T-helper 22 cell (primary cell): ENCODE measurements around the gene DEFB118.
"Not testable (repeated sequence)": the region's sequence is repeated elsewhere in the genome, so short reads cannot be mapped to it uniquely, and the experiment has no call there.

ENCODE experiments used
- DNase-seq: peaks from one replicate; pipeline ENCODE4 v3.0.0-alpha.2; 2020; ENCODE audit warnings: low read depth

DEFB118 gene, protein sequence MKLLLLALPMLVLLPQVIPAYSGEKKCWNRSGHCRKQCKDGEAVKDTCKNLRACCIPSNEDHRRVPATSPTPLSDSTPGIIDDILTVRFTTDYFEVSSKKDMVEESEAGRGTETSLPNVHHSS

DNA sequence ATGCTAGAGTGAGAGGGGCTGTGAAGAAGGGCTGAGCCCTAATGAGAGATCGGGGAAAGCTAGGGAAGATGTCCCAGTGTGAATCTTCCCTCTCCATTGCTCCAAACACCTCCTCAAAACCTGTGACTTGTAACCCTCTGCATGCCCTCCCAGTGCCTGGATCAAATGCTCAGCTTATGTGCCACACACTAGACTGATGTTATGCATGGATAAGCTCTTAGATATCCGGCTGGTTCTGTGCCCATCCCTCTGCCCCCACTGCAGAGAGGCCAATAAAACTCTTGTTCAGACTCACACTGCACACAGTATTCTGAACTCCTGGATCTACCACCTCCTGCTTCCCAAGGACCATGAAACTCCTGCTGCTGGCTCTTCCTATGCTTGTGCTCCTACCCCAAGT lies at the start of gene DEFB118:
Gene DEFB118 (plus strand): TSS at position 301 of the 400 bp plus-strand sequence. CDS start 50 bp downstream, at position 351.
- no peak for DNase-seq

DNA sequence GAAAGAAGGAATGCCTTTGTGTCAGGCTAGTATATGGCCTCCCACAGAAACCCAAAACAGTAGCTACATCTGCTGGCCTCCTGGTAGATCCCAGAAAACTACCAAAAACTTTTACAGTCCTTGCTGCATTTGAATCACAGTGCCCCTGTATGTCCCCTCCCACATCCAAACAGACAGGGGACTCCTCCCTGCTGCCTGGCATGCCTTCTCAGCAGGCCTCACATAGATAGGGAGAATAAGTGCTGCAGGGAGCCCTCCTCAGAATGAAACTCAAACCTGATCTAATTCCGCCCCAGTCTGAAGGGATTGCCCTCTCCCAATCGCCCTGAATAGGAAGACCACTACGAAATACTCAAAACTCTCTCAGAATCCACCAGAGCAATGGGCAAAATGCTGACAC lies 45.9 kb upstream of the DEFB118 start:
- DNase-seq: no peak

DNA sequence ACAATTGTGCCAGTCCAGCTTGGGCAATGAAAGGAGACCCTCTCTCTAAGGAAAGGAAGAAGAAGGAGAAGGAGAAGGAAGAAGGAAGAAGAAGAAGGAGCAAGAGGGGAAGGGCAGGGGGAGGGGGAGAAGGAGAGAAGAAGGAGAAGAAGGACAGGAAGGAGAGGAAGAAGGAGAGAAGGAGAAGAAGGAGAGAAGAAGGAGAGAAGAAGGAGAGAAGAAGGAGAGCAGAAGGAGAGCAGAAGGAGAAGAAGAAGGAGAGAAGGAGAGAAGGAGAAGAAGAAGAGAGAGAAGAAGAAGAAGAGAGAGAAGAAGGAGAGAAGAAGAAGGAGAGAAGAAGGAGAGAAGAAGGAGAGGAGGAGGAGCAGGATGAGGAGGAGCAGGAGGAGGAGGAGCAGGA lies 37.5 kb upstream of the DEFB118 start:
- DNase-seq: no peak

DNA sequence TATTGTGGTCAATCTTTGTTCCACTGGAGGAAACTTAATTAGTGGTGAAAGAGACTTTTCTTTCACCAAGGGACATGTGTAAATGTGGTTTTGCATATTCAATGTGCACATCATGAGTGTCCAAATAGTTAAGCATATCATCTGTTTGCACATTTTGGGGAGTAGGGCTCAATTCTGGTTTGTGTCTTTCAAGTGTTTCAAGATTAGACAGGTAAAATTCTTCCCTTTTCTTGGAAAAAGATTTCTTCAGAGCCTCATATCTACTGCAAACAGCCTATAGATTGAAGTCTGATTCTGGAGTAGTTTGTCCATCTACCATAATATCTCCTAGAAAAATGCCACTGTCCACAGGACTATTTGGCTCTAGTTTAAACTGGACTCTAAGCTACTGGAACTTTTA lies 26.9 kb upstream of the DEFB118 start:
- DNase-seq: no peak

DNA sequence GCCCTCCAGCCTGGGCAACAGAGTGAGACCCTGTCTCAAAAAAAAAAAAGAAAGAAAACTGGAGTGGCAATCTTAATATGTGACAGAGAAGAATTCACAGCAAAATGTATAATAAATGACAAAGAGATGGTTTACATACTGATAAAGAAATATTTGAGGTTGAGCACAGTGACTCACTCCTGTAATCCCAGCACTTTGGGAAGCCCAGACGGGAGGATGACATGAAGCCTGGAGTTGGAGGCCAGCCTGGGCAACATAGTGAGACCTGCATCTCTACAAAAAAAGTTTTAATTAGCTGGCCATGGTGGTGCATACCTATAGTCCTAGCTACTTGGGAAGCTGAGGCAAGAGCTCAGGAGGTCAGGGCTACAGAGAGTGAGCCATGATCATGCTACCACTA lies 12.4 kb upstream of the DEFB118 start:
- DNase-seq: no peak

DNA sequence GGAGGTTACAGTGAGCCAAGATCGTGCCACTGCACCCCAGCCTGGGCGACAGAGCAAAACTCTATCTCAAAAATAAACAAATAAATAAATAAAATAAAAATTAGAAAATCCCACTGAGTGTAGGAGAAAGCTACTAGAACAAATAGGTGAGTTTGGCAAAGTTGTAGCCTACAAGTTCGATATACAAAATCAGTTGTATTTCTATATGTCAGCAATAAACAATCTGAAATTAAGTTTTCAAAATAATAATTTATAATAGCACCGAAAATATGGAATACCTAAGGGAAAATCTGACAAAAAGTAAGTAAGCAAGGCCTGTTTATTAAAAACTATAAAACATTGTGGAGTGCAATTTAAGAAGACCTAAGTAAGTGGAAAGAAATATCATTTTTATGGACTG lies 5.1 kb upstream of the DEFB118 start:
- DNase-seq: no peak

DNA sequence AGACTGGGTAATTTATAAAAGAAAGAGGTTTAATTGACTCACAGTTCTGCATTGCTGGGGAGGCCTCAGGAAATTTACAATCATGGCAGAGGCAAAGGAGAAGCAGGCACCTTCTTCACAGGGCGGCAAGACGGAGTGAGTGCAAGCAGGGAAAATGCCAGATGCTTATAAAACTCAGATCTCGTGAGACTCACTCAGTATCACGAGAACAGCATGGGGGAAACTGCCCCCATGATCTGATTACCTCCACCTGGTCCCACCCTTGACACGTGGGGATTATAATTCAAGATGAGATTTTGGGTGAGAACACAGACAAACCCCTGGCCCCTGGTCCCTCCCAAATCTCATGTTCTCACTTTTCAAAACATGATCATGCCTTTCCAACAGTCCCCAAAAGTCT lies 4.1 kb upstream of the DEFB118 start:
- DNase-seq: not testable (repeated sequence)

DNA sequence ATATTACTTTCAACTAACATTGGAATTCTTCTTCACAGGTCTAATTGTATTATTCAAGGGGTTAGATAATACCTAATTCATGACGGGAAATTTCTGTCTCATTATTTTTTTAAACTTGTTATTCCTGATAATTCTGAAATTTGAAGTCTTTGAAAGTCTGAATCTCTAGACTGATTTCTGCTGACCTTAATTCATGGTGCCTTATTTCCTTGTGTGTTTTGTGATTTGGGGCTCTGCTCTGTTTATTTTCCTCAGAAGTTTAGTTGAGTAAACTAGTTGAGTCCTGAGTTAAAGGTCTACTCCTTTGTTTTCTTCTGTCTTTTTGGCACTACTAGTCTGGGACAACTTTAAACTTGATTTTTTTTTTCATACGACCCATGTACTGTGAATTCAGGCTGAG lies 5.9 kb downstream of the DEFB118 start:
- no peak for DNase-seq

DNA sequence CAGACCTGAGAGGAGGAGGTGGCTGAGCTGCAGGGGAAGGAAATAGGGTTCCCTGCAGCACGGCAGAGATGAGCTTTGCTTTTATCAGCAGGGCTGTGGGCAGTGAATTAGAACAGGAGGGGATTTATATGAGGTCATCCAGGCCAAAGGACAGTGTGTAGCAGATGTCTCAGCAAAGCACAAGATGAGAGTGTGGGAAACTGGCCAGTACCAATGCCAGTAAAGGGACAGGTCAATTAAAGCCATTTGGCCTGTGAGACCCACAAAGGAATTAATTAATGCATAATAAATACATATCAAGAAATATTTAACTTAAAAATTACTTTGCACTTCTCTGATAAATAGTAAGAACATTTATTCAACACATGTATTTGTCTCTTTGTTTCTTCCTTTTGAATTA lies 22.1 kb downstream of the DEFB118 start, which contains the start of gene DEFB119:
Gene DEFB119 (minus strand): TSS at position 101 of the 400 bp plus-strand sequence. CDS start 107 bp downstream, outside the sequence.
- DNase-seq: no peak

DNA sequence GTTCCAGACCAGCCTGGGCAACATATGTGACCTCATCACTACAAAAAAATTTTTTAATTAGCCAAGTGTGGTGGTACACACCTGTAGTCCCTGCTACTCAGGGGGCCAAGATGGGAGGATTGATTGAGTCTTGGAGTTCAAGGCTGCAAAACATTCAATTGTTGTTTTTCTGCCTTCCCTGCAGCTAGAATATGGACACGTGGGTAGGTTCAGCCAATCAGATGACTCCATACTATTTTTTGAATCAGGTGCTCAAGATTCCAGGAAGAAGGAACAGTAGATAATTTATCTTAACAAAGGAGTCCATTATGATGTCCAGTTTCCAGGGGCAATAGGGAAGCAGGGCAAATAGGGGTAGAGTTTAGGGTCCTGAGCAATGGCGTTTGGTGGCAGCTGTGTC lies 24.4 kb downstream of the DEFB118 start:
- no peak for DNase-seq

DNA sequence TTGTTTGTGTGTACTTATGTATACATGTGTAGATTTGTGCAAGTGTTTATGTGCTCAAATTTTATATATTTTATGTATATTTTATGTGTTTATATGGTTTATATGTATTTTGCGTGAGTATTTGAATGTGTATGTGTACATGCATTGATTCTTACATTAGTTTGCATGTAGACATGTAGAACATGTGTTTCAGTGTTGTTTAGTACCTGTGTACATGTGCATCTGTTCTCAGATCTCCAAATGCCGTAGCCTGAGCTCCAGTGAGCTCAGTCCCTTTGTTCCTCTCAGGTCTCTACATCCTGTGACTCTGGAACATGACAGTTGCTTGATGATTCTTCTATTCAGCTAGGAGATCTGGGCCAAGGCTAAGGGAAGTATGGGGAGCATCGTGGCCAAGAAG lies 26.5 kb downstream of the DEFB118 start:
- DNase-seq: no peak

DNA sequence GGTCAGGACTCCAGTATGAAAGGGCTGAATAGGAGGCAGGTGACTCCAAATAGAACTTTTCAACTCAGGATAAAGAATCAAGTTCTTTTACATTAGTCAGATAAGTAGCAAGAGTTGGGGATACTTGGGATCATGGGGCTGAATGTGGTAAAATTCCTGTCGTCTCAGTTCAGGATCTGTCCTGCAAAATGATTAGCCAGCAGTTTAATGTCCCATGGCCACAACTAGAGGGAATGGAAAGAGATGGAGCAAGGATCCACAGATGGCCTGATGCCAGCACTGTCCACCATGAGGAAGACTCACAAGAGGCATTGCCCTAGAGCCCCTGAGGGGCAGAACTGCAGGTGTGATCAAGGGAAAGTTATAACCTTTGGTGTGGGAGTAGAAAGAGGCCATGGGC lies 35.5 kb downstream of the DEFB118 start:
- DNase-seq: no peak

DNA sequence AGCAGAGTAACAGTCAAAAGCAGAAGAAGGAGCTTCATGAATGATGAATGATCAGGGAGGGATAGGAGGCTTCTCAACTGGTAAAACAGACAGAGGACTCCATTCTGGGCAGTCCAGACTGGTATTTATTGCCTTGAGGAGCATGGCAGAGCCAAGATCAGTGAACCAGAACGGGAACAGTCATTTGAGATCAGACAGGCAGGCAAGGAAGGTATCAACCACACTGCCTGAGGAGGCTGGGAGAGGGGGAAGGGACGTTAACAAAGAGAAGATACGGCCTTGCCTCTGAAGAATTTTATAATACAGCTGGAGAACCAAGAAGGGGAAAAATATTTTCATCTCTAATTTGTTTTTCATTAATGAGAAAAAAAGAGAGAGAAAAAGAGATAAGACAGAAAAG lies 37.7 kb downstream of the DEFB118 start, which contains the start of gene DEFB121:
Gene DEFB121 (minus strand): TSS at position 101 of the 400 bp plus-strand sequence. CDS start 63 bp downstream, at position 38.
- no peak for DNase-seq

DNA sequence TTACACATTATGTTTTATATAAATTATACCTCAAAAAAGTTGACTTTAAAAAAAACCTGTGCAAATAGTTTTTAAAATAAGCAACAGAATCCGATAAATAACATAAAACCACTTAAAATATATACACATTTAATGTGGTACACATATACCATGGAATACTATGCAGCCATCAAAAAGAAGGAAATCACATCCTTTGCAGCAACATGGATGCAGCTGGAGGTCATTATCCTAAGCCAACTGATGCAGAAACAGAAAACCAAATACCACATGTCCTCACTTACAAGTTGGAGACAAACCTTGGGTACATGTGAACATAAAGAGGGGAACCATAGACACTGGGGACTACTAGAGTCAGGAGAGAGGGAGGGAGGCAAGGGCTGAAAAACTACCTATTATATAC lies 41.6 kb downstream of the DEFB118 start:
- DNase-seq: no peak

DNA sequence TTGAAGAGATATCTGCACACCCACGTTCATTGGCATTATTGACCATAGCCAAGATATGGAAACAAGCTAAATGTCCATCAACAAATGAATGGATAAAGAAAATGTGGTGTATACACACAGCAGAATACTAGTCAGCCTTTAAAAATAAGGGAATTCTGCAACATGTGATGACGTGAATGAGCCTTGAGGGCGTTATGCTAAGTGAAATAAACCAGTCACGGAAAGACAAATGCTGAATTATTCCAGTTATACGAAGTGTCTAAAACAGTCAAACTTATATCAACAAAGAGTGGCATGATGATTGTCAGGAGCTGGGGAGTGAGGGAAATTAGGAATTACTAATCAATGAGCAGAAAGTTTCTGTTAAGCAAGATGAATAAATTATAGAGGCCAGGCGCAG lies 46.0 kb downstream of the DEFB118 start:
- DNase-seq: no peak

DNA sequence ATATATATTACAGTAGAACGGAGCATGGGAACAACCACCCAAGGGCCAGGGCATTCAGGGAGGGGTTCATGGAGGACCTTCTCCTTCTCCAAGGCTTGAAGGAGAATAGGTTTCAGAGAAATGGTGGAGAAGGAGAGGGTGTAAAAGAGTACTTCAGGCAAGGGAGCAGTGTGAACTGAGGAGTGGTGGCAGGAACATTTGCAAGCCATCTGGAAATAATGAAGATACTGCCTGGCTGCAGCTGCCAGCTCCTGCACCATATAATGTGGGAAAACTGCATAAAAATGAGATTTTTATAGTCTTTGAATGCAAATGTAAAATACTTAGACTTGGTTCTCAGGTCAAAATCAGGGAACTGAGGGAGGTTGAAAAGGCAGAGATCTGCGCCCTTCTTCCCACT lies 47.3 kb downstream of the DEFB118 start:
- DNase-seq: no peak

DNA sequence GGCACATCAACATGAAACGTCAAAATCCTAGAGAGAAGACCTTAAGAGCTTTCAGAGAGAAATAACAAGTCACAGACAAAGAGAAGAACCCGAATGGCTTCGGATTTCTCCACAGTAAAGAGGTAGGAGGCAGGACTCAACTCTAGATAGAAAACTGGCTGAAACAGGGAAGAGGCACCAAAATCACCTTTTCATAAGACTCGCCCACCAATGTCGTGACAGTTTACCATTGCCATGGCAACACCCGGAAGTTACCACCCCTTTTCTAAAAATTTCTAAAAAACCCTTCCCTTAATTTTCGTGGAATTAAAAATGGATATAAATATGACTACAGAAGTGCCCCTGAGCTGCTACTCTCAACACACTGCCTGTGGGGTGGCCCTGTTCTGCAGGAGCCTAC lies 49.9 kb downstream of the DEFB118 start:
- DNase-seq: no peak
